IMR-90 (cell line): ENCODE results near the gene NTRK2. TPM values are rescaled to one million over a fixed set of nuclear protein-coding genes. Genes with fewer than 3 reads are reported as not detected.

Experiments used
- ATAC-seq: fragments of 200-7000 bp; cut with Tn5 transposase; 2 replicates; pipeline ENCODE4 v1.9.1; 2020; ENCODE audit warnings: low read depth, mild to moderate bottlenecking, moderate library complexity
- BruUV-seq: library from RNA; stranded (reverse); fragments of 400-500 nt; replicated peaks from 2 replicates; lab custom pipeline; 2021; lab: Mats Ljungman, UMichigan
- CTCF ChIA-PET: fragments of 300-600 bp; formaldehyde crosslinking; extraction: SDS; loops from one replicate; lab custom pipeline; 2021; ENCODE audit warnings: antibody characterized with exemption; lab: Yijun Ruan, JAX
- POLR2A ChIA-PET: fragments of 300-600 bp; sonication (Branson Sonifier 250); formaldehyde crosslinking; loops from one replicate; lab custom pipeline; 2022; ENCODE audit warnings: antibody characterized with exemption; ENCODE audit not compliant: unreplicated experiment; lab: Charles Lee
- DNase-seq: peaks from one replicate; pipeline ENCODE4 v3.0.0; 2013
- H2AFZ ChIP-seq: replicated peaks from 2 replicates; pipeline ENCODE3; 2013; ENCODE audit warnings: low read length, mild to moderate bottlenecking; ENCODE audit not compliant: poor library complexity
- H2AK5ac ChIP-seq: 2 replicates; pipeline ENCODE4 v1.6.1; 2013; ENCODE audit warnings: low read depth, low read length, inconsistent platforms
- H2AK9ac ChIP-seq: replicated peaks from 2 replicates; pipeline ENCODE3; 2013; ENCODE audit warnings: mild to moderate bottlenecking, low read depth, low read length, moderate library complexity; ENCODE audit not compliant: poor library complexity
- H2BK120ac ChIP-seq: 2 replicates; pipeline ENCODE4 v1.6.1; 2013; ENCODE audit warnings: low read depth, low read length, inconsistent platforms
- H2BK15ac ChIP-seq: 3 replicates; pipeline ENCODE4 v1.6.1; 2013; ENCODE audit warnings: low read depth, low read length, inconsistent platforms
- H2BK20ac ChIP-seq: 2 replicates; pipeline ENCODE4 v1.6.1; 2013; ENCODE audit warnings: low read depth, mild to moderate bottlenecking, inconsistent platforms, low read length, moderate library complexity
- H2BK5ac ChIP-seq: 2 replicates; pipeline ENCODE4 v1.6.1; 2013; ENCODE audit warnings: mild to moderate bottlenecking, low read depth, low read length, inconsistent platforms; ENCODE audit not compliant: poor library complexity, severe bottlenecking
- H3K14ac ChIP-seq: replicated peaks from 2 replicates; pipeline ENCODE4 v1.6.1; 2013; ENCODE audit warnings: low read depth, low read length, inconsistent platforms
- H3K18ac ChIP-seq: 2 replicates; pipeline ENCODE4 v1.6.1; 2013; ENCODE audit warnings: low read depth, low read length, control low read depth
- H3K23ac ChIP-seq: 2 replicates; pipeline ENCODE4 v1.6.1; 2013; ENCODE audit warnings: low read depth, low read length, inconsistent platforms
- H3K27ac ChIP-seq: 2 replicates; pipeline ENCODE4 v1.5.1; 2013; ENCODE audit warnings: mild to moderate bottlenecking, control low read depth, low read length; ENCODE audit not compliant: insufficient read depth
- H3K27me3 ChIP-seq: 2 replicates; pipeline ENCODE4 v1.6.1; 2013; ENCODE audit warnings: low read length; ENCODE audit not compliant: control insufficient read depth, insufficient read depth
- H3K36me3 ChIP-seq: 2 replicates; pipeline ENCODE4 v1.6.1; 2013; ENCODE audit warnings: low read length, mixed read lengths; ENCODE audit not compliant: control insufficient read depth, insufficient read depth
- H3K4ac ChIP-seq: 2 replicates; pipeline ENCODE4 v1.6.1; 2013; ENCODE audit warnings: low read depth, low read length, inconsistent platforms
- H3K4me1 ChIP-seq: 2 replicates; pipeline ENCODE4 v1.6.1; 2013; ENCODE audit warnings: low read length, mixed read lengths; ENCODE audit not compliant: control insufficient read depth, insufficient read depth
- H3K4me2 ChIP-seq: 2 replicates; pipeline ENCODE4 v1.6.1; 2013; ENCODE audit warnings: low read depth, mild to moderate bottlenecking, control low read depth, low read length, moderate library complexity
- H3K4me3 ChIP-seq: 2 replicates; pipeline ENCODE4 v1.5.1; 2013; ENCODE audit warnings: low read depth, mild to moderate bottlenecking, control low read depth, low read length, moderate library complexity; ENCODE audit not compliant: insufficient read depth
- H3K56ac ChIP-seq: 2 replicates; pipeline ENCODE4 v1.6.1; 2013; ENCODE audit warnings: low read length, inconsistent platforms; ENCODE audit not compliant: insufficient read depth; ENCODE audit errors: extremely low read depth
- H3K79me1 ChIP-seq, 2 experiments: 2 replicates each; pipeline ENCODE4 v1.6.1; 2013; ENCODE audit warnings: low read length in 2 of 2, inconsistent platforms in 1 of 2, low read depth in 1 of 2
- H3K9ac ChIP-seq: 2 replicates; pipeline ENCODE4 v1.6.1; 2013; ENCODE audit warnings: low read depth, low read length, control low read depth
- H3K9me1 ChIP-seq: 2 replicates; pipeline ENCODE4 v1.6.1; 2013; ENCODE audit warnings: low read length, inconsistent platforms; ENCODE audit not compliant: insufficient read depth
- H3K9me3 ChIP-seq: 2 replicates; pipeline ENCODE4 v1.6.1; 2013; ENCODE audit warnings: low read length; ENCODE audit not compliant: control insufficient read depth, insufficient read depth
- H4K20me1 ChIP-seq: 2 replicates; pipeline ENCODE4 v1.6.1; 2013; ENCODE audit warnings: low read length, inconsistent platforms; ENCODE audit not compliant: insufficient read depth
- H4K5ac ChIP-seq: 2 replicates; pipeline ENCODE4 v1.6.1; 2013; ENCODE audit warnings: mild to moderate bottlenecking, low read depth, low read length, control low read depth
- H4K8ac ChIP-seq, 2 experiments: 2 replicates each; pipeline ENCODE4 v1.6.1; 2013; ENCODE audit warnings: low read depth in 2 of 2, low read length in 2 of 2, control low read depth in 1 of 2, inconsistent platforms in 1 of 2
- H4K91ac ChIP-seq: 2 replicates; pipeline ENCODE4 v1.6.1; 2013; ENCODE audit warnings: low read depth, low read length, inconsistent platforms; ENCODE audit not compliant: insufficient read depth
- BHLHE40 ChIP-seq: fragments of 150-350 bp; IDR thresholded peaks from 2 replicates; pipeline ENCODE4 v1.6.1; 2016; ENCODE audit warnings: mild to moderate bottlenecking, low read depth, low read length
- CEBPB ChIP-seq: IDR thresholded peaks from 2 replicates; pipeline ENCODE4 v1.6.1; 2012; ENCODE audit warnings: low read depth, low read length, improper control_type of control experiment
- CHD1 ChIP-seq: IDR thresholded peaks from 2 replicates; pipeline ENCODE4 v1.6.1; 2012; ENCODE audit warnings: low read depth, low read length, improper control_type of control experiment
- CTCF ChIP-seq: conservative IDR thresholded peaks from 2 replicates; pipeline ENCODE4 v1.5.1; 2012; ENCODE audit warnings: mild to moderate bottlenecking, low read depth, low read length, improper control_type of control experiment
- ELK1 ChIP-seq: fragments of 150-350 bp; IDR thresholded peaks from 2 replicates; pipeline ENCODE4 v1.6.1; 2016; ENCODE audit warnings: low read depth, mild to moderate bottlenecking, low read length, moderate library complexity, borderline replicate concordance
- FOS ChIP-seq: fragments of 150-350 bp; IDR thresholded peaks from 2 replicates; pipeline ENCODE4 v1.6.1; 2016; ENCODE audit warnings: low read depth, low read length
- MAFK ChIP-seq: IDR thresholded peaks from 2 replicates; pipeline ENCODE4 v1.6.1; 2012; ENCODE audit warnings: low read depth, low read length, improper control_type of control experiment
- MAZ ChIP-seq: IDR thresholded peaks from 2 replicates; pipeline ENCODE4 v1.6.1; 2012; ENCODE audit warnings: low read depth, mild to moderate bottlenecking, low read length, improper control_type of control experiment, moderate library complexity, borderline replicate concordance
- MXI1 ChIP-seq: IDR thresholded peaks from 2 replicates; pipeline ENCODE4 v1.6.1; 2012; ENCODE audit warnings: low read depth, mild to moderate bottlenecking, low read length, moderate library complexity, borderline replicate concordance
- NFE2L2 ChIP-seq: fragments of 150-350 bp; IDR thresholded peaks from 2 replicates; pipeline ENCODE4 v1.6.1; 2016; ENCODE audit warnings: low read depth, mild to moderate bottlenecking, low read length
- POLR2A ChIP-seq: IDR thresholded peaks from 2 replicates; pipeline ENCODE4 v1.6.1; 2012; ENCODE audit warnings: mild to moderate bottlenecking, low read depth, low read length
- RAD21 ChIP-seq: IDR thresholded peaks from 2 replicates; pipeline ENCODE4 v1.6.1; 2012; ENCODE audit warnings: low read length, improper control_type of control experiment
- RCOR1 ChIP-seq: IDR thresholded peaks from 2 replicates; pipeline ENCODE4 v1.6.1; 2012; ENCODE audit warnings: mild to moderate bottlenecking, low read length, improper control_type of control experiment; ENCODE audit not compliant: insufficient replicate concordance
- RFX5 ChIP-seq: IDR thresholded peaks from 2 replicates; pipeline ENCODE4 v1.8.0; 2012; ENCODE audit warnings: low read depth, mild to moderate bottlenecking, low read length, moderate library complexity
- SMC3 ChIP-seq: fragments of 150-350 bp; IDR thresholded peaks from 2 replicates; pipeline ENCODE4 v1.6.1; 2016; ENCODE audit warnings: low read depth, mild to moderate bottlenecking, antibody characterized with exemption, low read length, moderate library complexity
- USF2 ChIP-seq: fragments of 150-350 bp; IDR thresholded peaks from 2 replicates; pipeline ENCODE4 v1.6.1; 2017; ENCODE audit warnings: mild to moderate bottlenecking, antibody characterized with exemption, low read length, low read depth
- WGBS, 2 experiments: methylation state at CpG; one replicate each; pipeline versions ENCODE4 v1.1.5 to v1.1.7; 2013; ENCODE audit warnings: missing lambda C conversion rate in 2 of 2; ENCODE audit not compliant: insufficient read length in 1 of 2; ENCODE audit errors: extremely low coverage in 2 of 2; 5-methylcytosine and 5-hydroxymethylcytosine counted together
- dilution Hi-C: fragments of 300-500 bp; cut with HindIII; formaldehyde crosslinking; loops from one replicate; pipeline ENCODE4 v1.14.3; 2018; ENCODE audit warnings: low sequenced_read_pairs; ENCODE audit not compliant: unreplicated experiment
- in situ Hi-C: fragments of 300-500 bp; cut with MboI; formaldehyde crosslinking; loops from 3 replicates; pipeline ENCODE4 v1.14.3; 2019; ENCODE audit warnings: low sequenced_read_pairs, inconsistent platforms, mixed read lengths
- intact Hi-C: fragments of 100-400 bp; cut with micrococcal nuclease; formaldehyde crosslinking; loops from 2 replicates; pipeline ENCODE4 v1.10.0; 2022
- polyA plus RNA-seq, 3 experiments: library from polyadenylated mRNA; depleted of rRNA; stranded (reverse); fragments of >200 nt; gene quantifications; 2 replicates each; pipeline ENCODE4 v1.2.3, GENCODE V29; 2012; ENCODE audit warnings: low replicate concordance in 1 of 3
- total RNA-seq: library from RNA; depleted of rRNA; stranded (reverse); fragments of >200 nt; gene quantifications from 2 replicates; pipeline ENCODE4 v1.2.3, GENCODE V29; 2012

The NTRK2 gene
- total and polyA plus RNA-seq, 2 of the 4 experiments (the other 2 are of a cell fraction) = under 0.01 to 0.02 TPM

- Histone ChIP-seq H2BK20ac (no peak overlapping the region), H2AFZ (no peak overlapping the region), H3K79me1 (no peaks in the 10 kb centered on the region), H3K4me3 (no peak overlapping the region), H2BK5ac (no peak overlapping the region), H3K27me3 (no peaks in the 10 kb centered on the region), H3K23ac (no peak overlapping the region), H3K56ac (no peak overlapping the region), H3K4me2 (no peak overlapping the region), H4K8ac (no peak overlapping the region), H3K4me1 (no peaks in the 10 kb centered on the region), H4K91ac (no peak overlapping the region), H2BK15ac (no peak overlapping the region), H3K27ac (no peak overlapping the region), H3K9me1 (no peaks in the 10 kb centered on the region), H4K5ac (no peak overlapping the region), H3K36me3 (no peaks in the 10 kb centered on the region), H3K9me3 (peaks cover 5% of the 10 kb centered on the region; the same call in 1 of the 2 replicates), H2AK5ac (no peak overlapping the region), H4K20me1 (no peaks in the 10 kb centered on the region), H2BK120ac (no peak overlapping the region), H3K4ac (no peak overlapping the region), H2AK9ac (no peak overlapping the region), H3K18ac (no peak overlapping the region), H3K14ac (no peak overlapping the region), H3K9ac (no peak overlapping the region)
- ATAC-seq (no peak), DNase-seq (no peak)
- intact Hi-C loops = no loop called here
- TF ChIP-seq ELK1 = no peak
- TF ChIP-seq USF2 = no peak
- no peak for TF ChIP-seq CHD1
- no peak for TF ChIP-seq MXI1
- TF ChIP-seq MAZ = no peak
- no peak for TF ChIP-seq POLR2A
- TF ChIP-seq RFX5 = no peak
- TF ChIP-seq BHLHE40 = no peak
- TF ChIP-seq CTCF = no peak
- no peak for TF ChIP-seq SMC3
- TF ChIP-seq NFE2L2 = no peak
- no peak for TF ChIP-seq MAFK
- no peak for TF ChIP-seq RAD21
- no peak for TF ChIP-seq RCOR1
- TF ChIP-seq FOS = no peak
- no peak for TF ChIP-seq CEBPB
- no TSS peak for BruUV-seq
- ChIA-PET CTCF (no interaction called here), POLR2A (no interaction called here)
- in situ Hi-C loops = no loop called here
- no CpG with 5 or more reads among the region's 4 CpGs for WGBS, 2 experiments
- dilution Hi-C loops = no loop called here
These were observed 186.7 kb downstream of the NTRK2 start for GRCh38 chr9:84856181-84856632.
